H1 (cell line): ENCODE data around the gene LRG1. TPM values are rescaled to one million over a fixed set of nuclear protein-coding genes. Genes with fewer than 3 reads are reported as not detected.

Experiments
- CTCF ChIA-PET: fragments of 300-600 bp; sonication (Branson Sonifier 250); formaldehyde crosslinking; loops from one replicate; lab custom pipeline; 2021; ENCODE audit not compliant: partially characterized antibody; lab: Charles Lee
- POLR2A ChIA-PET: fragments of 300-600 bp; sonication (Branson Sonifier 250); formaldehyde crosslinking; loops from one replicate; lab custom pipeline; 2021; ENCODE audit warnings: inconsistent platforms; ENCODE audit not compliant: partially characterized antibody; lab: Charles Lee
- DNase-seq, 2 experiments: peaks; one replicate each; pipeline versions ENCODE4 v3.0.0 to v3.0.0-alpha.2; 2010 to 2022; ENCODE audit warnings: low spot score in 2 of 2, low read depth in 1 of 2, mixed read lengths in 1 of 2
- FAIRE-seq: peaks from 2 replicates; lab custom pipeline; 2011; peaks lifted over from hg19 to GRCh38; lab: Jason Lieb, UNC
- H2AFZ ChIP-seq: 2 replicates; pipeline ENCODE4 v1.8.1; 2012; ENCODE audit warnings: low read length, inconsistent platforms
- H2AK5ac ChIP-seq: 2 replicates; pipeline ENCODE4 v1.6.1; 2013; ENCODE audit warnings: low read depth, low read length
- H2BK120ac ChIP-seq: replicated peaks from 2 replicates; pipeline ENCODE3; 2013; ENCODE audit warnings: low read depth, low read length, inconsistent platforms
- H2BK12ac ChIP-seq: 2 replicates; pipeline ENCODE4 v1.6.1; 2013; ENCODE audit warnings: low read depth, low read length
- H2BK15ac ChIP-seq: 2 replicates; pipeline ENCODE4 v1.6.1; 2013; ENCODE audit warnings: low read length
- H2BK20ac ChIP-seq: 2 replicates; pipeline ENCODE4 v1.6.1; 2013; ENCODE audit warnings: low read length
- H2BK5ac ChIP-seq: 2 replicates; pipeline ENCODE4 v1.6.1; 2013; ENCODE audit warnings: low read depth, low read length
- H3K14ac ChIP-seq: 2 replicates; pipeline ENCODE4 v1.6.1; 2013; ENCODE audit warnings: inconsistent platforms; ENCODE audit not compliant: insufficient read length
- H3K18ac ChIP-seq: 2 replicates; pipeline ENCODE4 v1.6.1; 2013; ENCODE audit warnings: low read length; ENCODE audit errors: extremely low read depth
- H3K23ac ChIP-seq: 2 replicates; pipeline ENCODE4 v1.6.1; 2013; ENCODE audit warnings: inconsistent platforms; ENCODE audit not compliant: insufficient read length
- H3K23me2 ChIP-seq: 2 replicates; pipeline ENCODE4 v1.6.1; 2013; ENCODE audit warnings: low read depth, low read length
- H3K27ac ChIP-seq: 2 replicates; pipeline ENCODE4 v1.6.1; 2011; ENCODE audit warnings: low read depth, low read length, inconsistent platforms
- H3K27me3 ChIP-seq, 4 experiments: replicated peaks in 1 of 4; 1 replicate in 1 of 4; 2 replicates in 3 of 4; pipeline versions ENCODE4 v1.6.1 to v1.8.1; 2011 to 2013; ENCODE audit warnings: low read length in 3 of 4, mild to moderate bottlenecking in 3 of 4, inconsistent platforms in 2 of 4, mixed read lengths in 2 of 4, moderate library complexity in 1 of 4; ENCODE audit not compliant: control insufficient read depth in 3 of 4, insufficient read depth in 3 of 4; ENCODE audit errors: extremely low read depth in 1 of 4
- H3K36me3 ChIP-seq, 4 experiments: 2 replicates each; pipeline versions ENCODE4 v1.6.1 to v1.8.1; 2011 to 2013; ENCODE audit warnings: mild to moderate bottlenecking in 4 of 4, low read length in 3 of 4, moderate library complexity in 2 of 4, control low read depth in 1 of 4, inconsistent platforms in 1 of 4; ENCODE audit not compliant: insufficient read depth in 4 of 4, control insufficient read depth in 2 of 4
- H3K4ac ChIP-seq: replicated peaks from 2 replicates; pipeline ENCODE3; 2013; ENCODE audit warnings: low read length, low read depth, mixed read lengths, inconsistent platforms; ENCODE audit not compliant: insufficient read length
- H3K4me1 ChIP-seq, 4 experiments: replicated peaks in 1 of 4; 1 replicate in 1 of 4; 2 replicates in 3 of 4; pipeline versions ENCODE4 v1.6.1 to v1.8.1; 2011 to 2013; ENCODE audit warnings: low read length in 3 of 4, inconsistent platforms in 2 of 4, mixed read lengths in 1 of 4; ENCODE audit not compliant: insufficient read depth in 4 of 4, control insufficient read depth in 3 of 4
- H3K4me2 ChIP-seq, 2 experiments: 2 replicates each; pipeline versions ENCODE4 v1.6.1 to v1.8.1; 2011 to 2013; ENCODE audit warnings: low read depth in 2 of 2, low read length in 2 of 2, control low read depth in 1 of 2, inconsistent platforms in 1 of 2, mild to moderate bottlenecking in 1 of 2; ENCODE audit not compliant: insufficient read depth in 1 of 2
- H3K4me3 ChIP-seq, 4 experiments: fragments of 200-600, 300-600 bp in 1 of 4; sonication (generic), shearing (Covaris generic), sonication (Bioruptor Twin) in 1 of 4; 2 replicates each; pipeline versions ENCODE4 v1.5.1 to v1.8.1; 2011 to 2016; ENCODE audit warnings: low read length in 4 of 4, low read depth in 3 of 4, control low read depth in 2 of 4, inconsistent platforms in 2 of 4, mild to moderate bottlenecking in 2 of 4, mixed read lengths in 1 of 4, moderate library complexity in 1 of 4; ENCODE audit not compliant: insufficient read depth in 2 of 4; ENCODE audit errors: extremely low read depth in 1 of 4
- H3K56ac ChIP-seq: replicated peaks from 2 replicates; pipeline ENCODE3; 2013; ENCODE audit warnings: low read depth, mild to moderate bottlenecking, mixed read lengths, low read length, inconsistent platforms; ENCODE audit not compliant: insufficient read length
- H3K79me1 ChIP-seq: 2 replicates; pipeline ENCODE4 v1.6.1; 2013; ENCODE audit warnings: low read depth, low read length, control low read depth
- H3K79me2 ChIP-seq, 2 experiments: 2 replicates each; pipeline versions ENCODE4 v1.6.1 to v1.8.1; 2012 to 2013; ENCODE audit warnings: low read length in 2 of 2, mild to moderate bottlenecking in 2 of 2, inconsistent platforms in 1 of 2; ENCODE audit not compliant: insufficient read depth in 2 of 2, control insufficient read depth in 1 of 2
- H3K9ac ChIP-seq, 4 experiments: replicated peaks in 1 of 4; 1 replicate in 1 of 4; 2 replicates in 3 of 4; pipeline versions ENCODE4 v1.6.1 to v1.8.1; 2011 to 2013; ENCODE audit warnings: low read depth in 3 of 4, low read length in 3 of 4, control low read depth in 2 of 4, mild to moderate bottlenecking in 2 of 4, moderate library complexity in 2 of 4, inconsistent platforms in 1 of 4; ENCODE audit errors: extremely low read depth in 1 of 4
- H3K9me3 ChIP-seq, 2 experiments: 2 replicates each; pipeline versions ENCODE4 v1.6.1 to v1.8.1; 2012 to 2013; ENCODE audit warnings: mild to moderate bottlenecking in 2 of 2, moderate library complexity in 2 of 2, control low read depth in 1 of 2, inconsistent platforms in 1 of 2, low read depth in 1 of 2, low read length in 1 of 2, mixed read lengths in 1 of 2; ENCODE audit not compliant: insufficient read depth in 2 of 2
- H4K20me1 ChIP-seq, 2 experiments: replicated peaks in 1 of 2; 2 replicates each; pipeline versions ENCODE3 to v1.8.1; 2011 to 2013; ENCODE audit warnings: inconsistent platforms in 2 of 2, low read length in 2 of 2, mild to moderate bottlenecking in 1 of 2; ENCODE audit not compliant: insufficient read depth in 2 of 2, control insufficient read depth in 1 of 2
- H4K5ac ChIP-seq: 2 replicates; pipeline ENCODE4 v1.6.1; 2013; ENCODE audit warnings: low read length, low read depth, mixed read lengths, inconsistent platforms; ENCODE audit not compliant: insufficient read length
- H4K8ac ChIP-seq: 2 replicates; pipeline ENCODE4 v1.8.0; 2013; ENCODE audit warnings: mild to moderate bottlenecking, moderate library complexity, low read length, inconsistent platforms; ENCODE audit not compliant: insufficient read depth; ENCODE audit errors: extremely low read depth
- H4K91ac ChIP-seq: replicated peaks from 2 replicates; pipeline ENCODE3; 2013; ENCODE audit warnings: low read length, mixed read lengths, inconsistent platforms; ENCODE audit not compliant: insufficient read length
- BCL11A ChIP-seq, 2 experiments: IDR thresholded peaks; one replicate each; pipeline ENCODE4 v1.6.1; 2011; ENCODE audit warnings: low read depth in 2 of 2, low read length in 2 of 2, mild to moderate bottlenecking in 2 of 2
- HDAC2 ChIP-seq, 2 experiments: fragments of 300-600 bp in 1 of 2; sonication (generic) in 1 of 2; IDR thresholded peaks; 2 replicates each; pipeline ENCODE4 v1.6.1; 2011 to 2012; ENCODE audit warnings: low read depth in 2 of 2, low read length in 2 of 2, mild to moderate bottlenecking in 2 of 2, moderate library complexity in 2 of 2, borderline replicate concordance in 1 of 2, inconsistent platforms in 1 of 2
- JUND ChIP-seq: IDR thresholded peaks from 2 replicates; pipeline ENCODE4 v1.6.1; 2011; ENCODE audit warnings: mild to moderate bottlenecking, improper control_type of control experiment, low read length
- NRF1 ChIP-seq: IDR thresholded peaks from 2 replicates; pipeline ENCODE4 v1.6.1; 2011; ENCODE audit warnings: mild to moderate bottlenecking, low read depth, low read length, improper control_type of control experiment
- PHF8 ChIP-seq: fragments of 200-600 bp; sonication (generic); conservative IDR thresholded peaks from 2 replicates; pipeline ENCODE4 v1.7.1; 2012; ENCODE audit warnings: low read depth, mild to moderate bottlenecking, inconsistent platforms, low read length, moderate library complexity
- POLR2AphosphoS5 ChIP-seq: IDR thresholded peaks from 2 replicates; pipeline ENCODE4 v1.6.1; 2011; ENCODE audit warnings: low read depth, low read length
- SRF ChIP-seq: IDR thresholded peaks from 2 replicates; pipeline ENCODE4 v1.6.1; 2011; ENCODE audit warnings: mild to moderate bottlenecking, low read depth, low read length, moderate library complexity
- TAF1 ChIP-seq: IDR thresholded peaks from 2 replicates; pipeline ENCODE4 v1.6.1; 2011; ENCODE audit warnings: mild to moderate bottlenecking, low read depth, low read length
- TCF12 ChIP-seq: IDR thresholded peaks from 2 replicates; pipeline ENCODE4 v1.6.1; 2011; ENCODE audit warnings: low read depth, mild to moderate bottlenecking, low read length
- YY1 ChIP-seq: IDR thresholded peaks from 2 replicates; pipeline ENCODE4 v1.6.1; 2011; ENCODE audit warnings: low read depth, mild to moderate bottlenecking, low read length
- WGBS, 2 experiments: shearing (Covaris generic) in 1 of 2; methylation state at CpG; one replicate each; pipeline versions ENCODE4 v1.1.6 to v1.1.7; 2013 to 2015; ENCODE audit warnings: low lambda C conversion rate in 2 of 2, mixed read lengths in 2 of 2, inconsistent platforms in 1 of 2, low coverage in 1 of 2, missing lambda C conversion rate in 1 of 2; ENCODE audit not compliant: insufficient replicate concordance in 2 of 2, insufficient coverage in 1 of 2, insufficient read length in 1 of 2; ENCODE audit errors: extremely low coverage in 1 of 2, missing lambda C conversion rate in 1 of 2; 5-methylcytosine and 5-hydroxymethylcytosine counted together
- polyA plus RNA-seq, 7 experiments: library from polyadenylated mRNA; depleted of rRNA in 3 of 7; stranded (reverse) in 5 of 7; unstranded in 2 of 7; fragments of >200 nt in 5 of 7; fragments of 200-250 nt in 2 of 7; gene quantifications; 1 replicate in 5 of 7; 2 replicates in 1 of 7; 4 replicates in 1 of 7; pipeline versions ENCODE4 v1.2.1 to v1.2.3, GENCODE V29; 2011 to 2013; ENCODE audit warnings: missing spikeins in 2 of 7, mixed read lengths in 2 of 7
- total RNA-seq: library from RNA; stranded (reverse); fragmentation: NEBNext Ultra II Directional; extraction: Animal tissue kit (Norgen Biotek cat#: 25700); gene quantifications from 2 replicates; pipeline ENCODE4 v1.2.1, GENCODE V29; 2021
- TF ChIP-seq, protein P1 (sequence below): IDR thresholded peaks from 2 replicates; pipeline ENCODE4 v1.6.1; 2012; ENCODE audit warnings: inconsistent platforms
- TF ChIP-seq, protein P2 (sequence below): IDR thresholded peaks from 2 replicates; pipeline ENCODE4 v1.6.1; 2011; ENCODE audit warnings: low read depth, mild to moderate bottlenecking, low read length; ENCODE audit not compliant: insufficient read depth
- TF ChIP-seq, protein P3 (sequence below): IDR thresholded peaks from 2 replicates; pipeline ENCODE4 v1.6.1; 2011; ENCODE audit warnings: low read length, improper control_type of control experiment

LRG1 gene
- total and polyA plus RNA-seq, 2 of the 8 experiments (the other 6 are each of a cell fraction or from before 2014, with no cell fraction given) = 0.48 to 0.79 TPM

DNA sequence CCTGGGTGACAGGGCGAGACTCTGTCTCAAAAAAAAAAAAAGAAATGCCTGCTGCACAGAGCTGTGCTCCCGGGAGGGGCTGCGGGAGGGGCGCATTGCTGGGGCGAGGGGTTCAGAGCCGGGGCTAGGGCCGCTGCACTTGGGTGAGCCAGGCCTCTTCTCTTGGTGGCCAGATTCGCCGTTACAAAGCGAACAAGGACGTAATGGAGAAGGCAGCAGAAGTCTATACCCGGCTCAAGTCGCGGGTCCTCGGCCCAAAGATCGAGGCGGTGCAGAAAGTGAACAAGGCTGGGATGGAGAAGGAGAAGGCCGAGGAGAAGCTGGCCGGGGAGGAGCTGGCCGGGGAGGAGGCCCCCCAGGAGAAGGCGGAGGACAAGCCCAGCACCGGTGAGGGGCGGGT, 40.5 kb downstream of the LRG1 start:
- Histone ChIP-seq H3K4me3 (no peak overlapping the region), H4K8ac (no peak overlapping the region), H3K9me3 (no peaks in the 10 kb centered on the region), H4K20me1 (peaks cover 4 to 16% of the 10 kb centered on the region in 2 experiments), H3K79me2 (no peaks in the 10 kb centered on the region), H3K27ac (no peak overlapping the region), H2BK12ac (no peak overlapping the region), H4K91ac (no peak overlapping the region), H2BK5ac (no peak overlapping the region), H3K18ac (no peak overlapping the region), H2BK20ac (no peak overlapping the region), H2AFZ (no peak overlapping the region), H4K5ac (no peak overlapping the region), H3K23me2 (no peaks in the 10 kb centered on the region), H3K14ac (no peak overlapping the region), H2BK15ac (no peak overlapping the region), H3K9ac (no peak overlapping the region), H3K79me1 (no peaks in the 10 kb centered on the region), H2BK120ac (no peak overlapping the region), H3K4me2 (no peak overlapping the region), H3K23ac (no peak overlapping the region), H3K27me3 (no peaks in the 10 kb centered on the region), H3K4ac (no peak overlapping the region), H3K36me3 (peaks cover 12 to 67% (median 27%) of the 10 kb centered on the region in 4 experiments), H3K56ac (no peak overlapping the region), H2AK5ac (no peak overlapping the region), H3K4me1 (no peaks in the 10 kb centered on the region)
- POLR2A ChIA-PET = interaction anchor here (1.3 to 4.1 kb wide), 2 partner anchors 9 to 24 kb away, joined by 3 to 15 read pairs; no protein-coding TSS in a partner anchor
- no peak for DNase-seq
- no peak for FAIRE-seq
- CTCF ChIA-PET = interaction anchor here (1.2 to 3.8 kb wide), 2 partner anchors 25 to 232 kb away, joined by 3 to 17 read pairs; no protein-coding TSS in a partner anchor
- WGBS, 2 experiments = 88% methylated on average over 11 of the region's 23 CpGs; no CpG with 5 or more reads in 1 of the 2 experiments
- TF ChIP-seq JUND = no peak
- TF ChIP-seq, protein P1, sequence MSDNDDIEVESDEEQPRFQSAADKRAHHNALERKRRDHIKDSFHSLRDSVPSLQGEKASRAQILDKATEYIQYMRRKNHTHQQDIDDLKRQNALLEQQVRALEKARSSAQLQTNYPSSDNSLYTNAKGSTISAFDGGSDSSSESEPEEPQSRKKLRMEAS = no peak
- no peak for TF ChIP-seq TAF1
- TF ChIP-seq, protein P2, sequence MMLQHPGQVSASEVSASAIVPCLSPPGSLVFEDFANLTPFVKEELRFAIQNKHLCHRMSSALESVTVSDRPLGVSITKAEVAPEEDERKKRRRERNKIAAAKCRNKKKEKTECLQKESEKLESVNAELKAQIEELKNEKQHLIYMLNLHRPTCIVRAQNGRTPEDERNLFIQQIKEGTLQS = no peak
- no peak for TF ChIP-seq POLR2AphosphoS5
- TF ChIP-seq, protein P3, sequence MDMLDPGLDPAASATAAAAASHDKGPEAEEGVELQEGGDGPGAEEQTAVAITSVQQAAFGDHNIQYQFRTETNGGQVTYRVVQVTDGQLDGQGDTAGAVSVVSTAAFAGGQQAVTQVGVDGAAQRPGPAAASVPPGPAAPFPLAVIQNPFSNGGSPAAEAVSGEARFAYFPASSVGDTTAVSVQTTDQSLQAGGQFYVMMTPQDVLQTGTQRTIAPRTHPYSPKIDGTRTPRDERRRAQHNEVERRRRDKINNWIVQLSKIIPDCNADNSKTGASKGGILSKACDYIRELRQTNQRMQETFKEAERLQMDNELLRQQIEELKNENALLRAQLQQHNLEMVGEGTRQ = no peak
- no peak for TF ChIP-seq HDAC2 (IDR thresholded peaks at IDR 0.05; ENCODE audit: borderline replicate concordance in 1 of 2, low read depth in 2 of 2, low read length in 2 of 2)
- TF ChIP-seq YY1 = no peak
- TF ChIP-seq TCF12 = no peak
- TF ChIP-seq SRF = no peak
- TF ChIP-seq PHF8 = no peak
- no peak for TF ChIP-seq BCL11A (IDR thresholded peaks at IDR 0.05; ENCODE audit: low read depth in 2 of 2, low read length in 2 of 2)
- TF ChIP-seq NRF1 = no peak
